OCI-LY1 (cell line): ENCODE data around the gene IKZF3.

ENCODE experiments used
- CTCF ChIP-seq: fragments of 200-600 bp; sonication (generic), shearing (Covaris generic); IDR thresholded peaks from 2 replicates; pipeline ENCODE4 v1.5.1; 2017; ENCODE audit warnings: mild to moderate bottlenecking, antibody characterized with exemption, low read length, moderate library complexity, mixed read lengths
- EZH2 ChIP-seq: fragments of 200-600 bp; sonication (generic), shearing (Covaris generic); IDR thresholded peaks from 2 replicates; pipeline ENCODE4 v1.8.0; 2017; ENCODE audit warnings: borderline replicate concordance, mixed run types, mild to moderate bottlenecking, antibody characterized with exemption, low read length, moderate library complexity, mixed read lengths

- no peak for TF ChIP-seq CTCF
- no peak for TF ChIP-seq EZH2
These were observed 731 bp downstream of the IKZF3 start for GRCh38 chr17:39863244-39863917.
